Uterus (tissue), 2 donors: ENCODE data around the gene COL25A1.

Source experiments
- CTCF ChIP-seq, 4 experiments: fragments of 200-600 bp in 2 of 4; fragments of 450-650 bp in 2 of 4; sonication (generic) in 2 of 4; IDR thresholded peaks; one replicate each; pipeline ENCODE4 v1.5.1; 2016 to 2019; ENCODE audit warnings: antibody characterized with exemption in 4 of 4, mild to moderate bottlenecking in 2 of 4, moderate library complexity in 1 of 4
- POLR2A ChIP-seq, 2 donors: fragments of 450-650 bp; IDR thresholded peaks; one replicate each; pipeline ENCODE4 v1.6.1; 2016; ENCODE audit warnings: antibody characterized with exemption in 2 of 2, mild to moderate bottlenecking in 1 of 2, moderate library complexity in 1 of 2

- TF ChIP-seq POLR2A (IDR thresholded peaks at IDR 0.05) (no peak), CTCF (IDR thresholded peaks at IDR 0.05) (no peak)
Observed at GRCh38 chr4:108941904-108942430, 360.5 kb downstream of the COL25A1 start.
